ENCODE measurements around the gene TAGLN.

Gene TAGLN

GRCh38 chr11:117230999-117231841 is 32.0 kb downstream of the TAGLN start:
- no peak for DNase-seq (ENCODE audit: low read depth)

GRCh38 chr11:117231842-117232091 is 32.6 kb downstream of the TAGLN start, which contains the start of gene PCSK7:
Gene PCSK7, minus strand, starts transcription at chr11:117232073. Its CDS starts 2,229 bp downstream, at chr11:117229844.
- DNase-seq (ENCODE audit: low read depth) = no peak

GRCh38 chr11:117232092-117232878 is 33.1 kb downstream of the TAGLN start, which contains the start of gene RNF214:
Gene RNF214, plus strand, starts transcription at chr11:117232671. Its CDS starts 1,602 bp downstream, at chr11:117234273.
- peak; percentile 78 for DNase-seq (ENCODE audit: low read depth)

GRCh38 chr11:117232911-117233409 is 33.8 kb downstream of the TAGLN start:
- no peak for DNase-seq (ENCODE audit: low read depth)

- DNase-seq (ENCODE audit: low read depth) = no peak
Measured at GRCh38 chr11:117238221-117238620, 39.1 kb downstream of the TAGLN start.

- DNase-seq (ENCODE audit: low read depth) = peak; percentile 98
Measured at GRCh38 chr11:117239295-117239694, 40.1 kb downstream of the TAGLN start.

- no peak for DNase-seq (ENCODE audit: low read depth)
Measured at GRCh38 chr11:117248341-117248740, 49.2 kb downstream of the TAGLN start.

GRCh38 chr11:117249571-117249970 is 50.4 kb downstream of the TAGLN start:
- no peak for DNase-seq (ENCODE audit: low read depth)

GRCh38 chr11:117251506-117251905 is 52.3 kb downstream of the TAGLN start:
- no peak for DNase-seq (ENCODE audit: low read depth)

GRCh38 chr11:117255966-117256365 is 56.8 kb downstream of the TAGLN start:
- no peak for DNase-seq (ENCODE audit: low read depth)

- peak; percentile 68 for DNase-seq (ENCODE audit: low read depth)
Measured at GRCh38 chr11:117256573-117256972, 57.4 kb downstream of the TAGLN start.

Measured in EH (cell line).